T-helper 2 cell treated with Interferon-gamma antibody and Interleukin-4, amounts not matched to agents 5 μg/mL and 100 μg/mL, for 36 hours (primary cell): ENCODE data around the gene TNFAIP2.
"Not testable (repeated sequence)": the region's sequence is repeated elsewhere in the genome, so short reads cannot be mapped to it uniquely, and the experiment has no call there.

Experiments used
- DNase-seq: peaks from one replicate; pipeline ENCODE4 v3.0.0; 2021; ENCODE audit warnings: low spot score
- H3K27ac Mint-ChIP-seq: one replicate; pipeline ENCODE4 v1.8.0; 2021; ENCODE audit warnings: mild to moderate bottlenecking, mixed read lengths
- H3K27me3 Mint-ChIP-seq: one replicate; pipeline ENCODE4 v1.8.0; 2021; ENCODE audit warnings: low read depth, mixed read lengths
- H3K36me3 Mint-ChIP-seq: one replicate; pipeline ENCODE4 v1.8.0; 2021; ENCODE audit warnings: low read depth, mixed read lengths
- H3K4me1 Mint-ChIP-seq: one replicate; pipeline ENCODE4 v1.8.0; 2021; ENCODE audit warnings: low read depth, mixed read lengths
- H3K4me3 Mint-ChIP-seq: one replicate; pipeline ENCODE4 v1.8.0; 2022; ENCODE audit warnings: mild to moderate bottlenecking, moderate library complexity, mixed read lengths
- H3K9me3 Mint-ChIP-seq: one replicate; pipeline ENCODE4 v1.8.0; 2021; ENCODE audit warnings: mixed read lengths

Gene TNFAIP2

GRCh38 chr14:103149351-103150237 lies 26.3 kb downstream of the TNFAIP2 start:
- Mint-ChIP-seq H3K4me1 (no peaks in the 10 kb centered on the region), H3K36me3 (no peaks in the 10 kb centered on the region), H3K27me3 (no peaks in the 10 kb centered on the region), H3K27ac (no peak overlapping the region), H3K9me3 (no peaks in the 10 kb centered on the region), H3K4me3 (no peak overlapping the region)
- DNase-seq = no peak

GRCh38 chr14:103151270-103151945 lies 28.1 kb downstream of the TNFAIP2 start:
- H3K27me3 Mint-ChIP-seq = no peaks in the 10 kb centered on the region

GRCh38 chr14:103155010-103155409 lies 31.7 kb downstream of the TNFAIP2 start:
- H3K27me3 Mint-ChIP-seq = no peaks in the 10 kb centered on the region
- no peak for DNase-seq
- no peaks in the 10 kb centered on the region for H3K4me1 Mint-ChIP-seq
- no peak overlapping the region for H3K27ac Mint-ChIP-seq
- no peak overlapping the region for H3K4me3 Mint-ChIP-seq
- no peaks in the 10 kb centered on the region for H3K9me3 Mint-ChIP-seq
- no peaks in the 10 kb centered on the region for H3K36me3 Mint-ChIP-seq

More at GRCh38 chr14:103151270-103151945, 28.1 kb downstream of the TNFAIP2 start:
- H3K4me1 Mint-ChIP-seq = no peaks in the 10 kb centered on the region
- no peaks in the 10 kb centered on the region for H3K36me3 Mint-ChIP-seq
- no peak for DNase-seq
- no peak overlapping the region for H3K27ac Mint-ChIP-seq
- H3K4me3 Mint-ChIP-seq = no peak overlapping the region
- no peaks in the 10 kb centered on the region for H3K9me3 Mint-ChIP-seq

GRCh38 chr14:103155416-103155815 lies 32.2 kb downstream of the TNFAIP2 start:
- H3K4me3 Mint-ChIP-seq, H3K36me3 Mint-ChIP-seq, H3K4me1 Mint-ChIP-seq, H3K27ac Mint-ChIP-seq, H3K27me3 Mint-ChIP-seq, H3K9me3 Mint-ChIP-seq, DNase-seq: not testable (repeated sequence)

GRCh38 chr14:103155826-103156394 lies 32.6 kb downstream of the TNFAIP2 start:
- Mint-ChIP-seq H3K4me1 (no peaks in the 10 kb centered on the region), H3K27ac (no peak overlapping the region), H3K27me3 (no peaks in the 10 kb centered on the region), H3K36me3 (no peaks in the 10 kb centered on the region), H3K4me3 (no peak overlapping the region), H3K9me3 (no peaks in the 10 kb centered on the region)
- DNase-seq = no peak

GRCh38 chr14:103156651-103157378 lies 33.6 kb downstream of the TNFAIP2 start:
- no peak overlapping the region for H3K27ac Mint-ChIP-seq
- no peaks in the 10 kb centered on the region for H3K36me3 Mint-ChIP-seq
- H3K4me3 Mint-ChIP-seq = no peak overlapping the region
- H3K4me1 Mint-ChIP-seq = no peaks in the 10 kb centered on the region
- no peaks in the 10 kb centered on the region for H3K27me3 Mint-ChIP-seq
- H3K9me3 Mint-ChIP-seq = no peaks in the 10 kb centered on the region
- no peak for DNase-seq

- H3K4me3 Mint-ChIP-seq = no peak overlapping the region
- H3K36me3 Mint-ChIP-seq = no peaks in the 10 kb centered on the region
- H3K27me3 Mint-ChIP-seq = no peaks in the 10 kb centered on the region
- H3K9me3 Mint-ChIP-seq = no peaks in the 10 kb centered on the region
- no peak for DNase-seq
- H3K27ac Mint-ChIP-seq = no peak overlapping the region
- no peaks in the 10 kb centered on the region for H3K4me1 Mint-ChIP-seq
Measured at GRCh38 chr14:103157969-103158368, 34.7 kb downstream of the TNFAIP2 start.

GRCh38 chr14:103158688-103159087 lies 35.4 kb downstream of the TNFAIP2 start:
- Mint-ChIP-seq H3K4me1 (no peaks in the 10 kb centered on the region), H3K27me3 (no peaks in the 10 kb centered on the region), H3K4me3 (no peak overlapping the region), H3K9me3 (no peaks in the 10 kb centered on the region), H3K36me3 (no peaks in the 10 kb centered on the region), H3K27ac (no peak overlapping the region)
- no peak for DNase-seq

GRCh38 chr14:103160321-103161053 lies 37.2 kb downstream of the TNFAIP2 start:
- DNase-seq = no peak
- Mint-ChIP-seq H3K36me3 (no peaks in the 10 kb centered on the region), H3K4me3 (no peak overlapping the region), H3K4me1 (no peaks in the 10 kb centered on the region), H3K27me3 (no peaks in the 10 kb centered on the region), H3K9me3 (no peaks in the 10 kb centered on the region), H3K27ac (no peak overlapping the region)

GRCh38 chr14:103161054-103161397 lies 37.8 kb downstream of the TNFAIP2 start:
- H3K27me3 Mint-ChIP-seq = no peaks in the 10 kb centered on the region
- H3K27ac Mint-ChIP-seq = no peak overlapping the region
- no peaks in the 10 kb centered on the region for H3K9me3 Mint-ChIP-seq
- H3K36me3 Mint-ChIP-seq = no peaks in the 10 kb centered on the region
- DNase-seq = no peak
- no peak overlapping the region for H3K4me3 Mint-ChIP-seq
- no peaks in the 10 kb centered on the region for H3K4me1 Mint-ChIP-seq

- Mint-ChIP-seq H3K4me3 (no peak overlapping the region), H3K4me1 (no peaks in the 10 kb centered on the region), H3K36me3 (no peaks in the 10 kb centered on the region), H3K27me3 (no peaks in the 10 kb centered on the region), H3K27ac (no peak overlapping the region), H3K9me3 (no peaks in the 10 kb centered on the region)
- DNase-seq = no peak
Measured at GRCh38 chr14:103163199-103163598, 39.9 kb downstream of the TNFAIP2 start.

GRCh38 chr14:103164006-103164405 lies 40.7 kb downstream of the TNFAIP2 start:
- Mint-ChIP-seq H3K4me3 (no peak overlapping the region), H3K36me3 (no peaks in the 10 kb centered on the region), H3K27ac (no peak overlapping the region), H3K9me3 (no peaks in the 10 kb centered on the region), H3K4me1 (no peaks in the 10 kb centered on the region), H3K27me3 (no peaks in the 10 kb centered on the region)
- DNase-seq = no peak

GRCh38 chr14:103164779-103165178 lies 41.5 kb downstream of the TNFAIP2 start:
- Mint-ChIP-seq H3K4me1 (no peaks in the 10 kb centered on the region), H3K4me3 (no peak overlapping the region), H3K27ac (no peak overlapping the region), H3K9me3 (no peaks in the 10 kb centered on the region), H3K27me3 (no peaks in the 10 kb centered on the region), H3K36me3 (no peaks in the 10 kb centered on the region)
- DNase-seq = no peak
